Measurements from ENCODE around the gene TYW5.

Gene TYW5, protein sequence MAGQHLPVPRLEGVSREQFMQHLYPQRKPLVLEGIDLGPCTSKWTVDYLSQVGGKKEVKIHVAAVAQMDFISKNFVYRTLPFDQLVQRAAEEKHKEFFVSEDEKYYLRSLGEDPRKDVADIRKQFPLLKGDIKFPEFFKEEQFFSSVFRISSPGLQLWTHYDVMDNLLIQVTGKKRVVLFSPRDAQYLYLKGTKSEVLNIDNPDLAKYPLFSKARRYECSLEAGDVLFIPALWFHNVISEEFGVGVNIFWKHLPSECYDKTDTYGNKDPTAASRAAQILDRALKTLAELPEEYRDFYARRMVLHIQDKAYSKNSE

DNA sequence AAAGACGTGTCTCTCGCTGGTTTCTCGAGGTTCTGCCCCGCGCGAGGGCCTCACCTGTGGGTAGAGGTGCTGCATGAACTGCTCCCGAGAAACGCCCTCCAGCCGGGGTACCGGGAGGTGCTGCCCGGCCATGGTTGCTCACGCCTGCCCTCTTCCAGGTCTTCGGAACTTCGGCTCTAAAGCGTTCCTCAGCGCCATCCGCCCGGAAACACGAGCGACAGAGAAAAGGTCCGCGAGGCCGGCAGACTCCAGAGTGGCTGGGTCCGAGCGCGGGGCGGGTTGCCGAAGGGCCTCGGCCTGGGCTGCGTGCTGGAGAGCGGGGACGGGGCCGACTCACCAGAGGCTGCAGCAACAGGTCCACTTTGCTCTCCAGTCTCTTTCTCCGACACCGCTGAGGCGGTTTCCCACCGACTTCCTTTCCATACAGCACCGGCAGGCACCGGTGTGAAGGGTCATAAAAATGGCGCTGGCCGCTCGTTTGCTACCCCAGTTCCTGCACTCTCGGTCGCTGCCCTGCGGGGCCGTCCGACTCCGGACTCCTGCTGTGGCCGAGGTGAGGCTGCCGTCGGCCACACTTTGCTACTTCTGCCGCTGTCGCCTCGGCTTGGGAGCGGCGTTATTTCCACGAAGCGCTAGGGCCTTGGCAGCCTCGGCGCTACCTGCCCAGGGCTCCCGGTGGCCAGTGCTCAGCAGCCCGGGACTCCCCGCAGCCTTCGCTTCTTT is at the start of gene TYW5, which contains the start of gene MAIP1:
Gene TYW5 (minus strand): TSS at position 153 of the 723 bp plus-strand sequence. CDS start 21 bp downstream, at position 132.
Gene MAIP1 (plus strand): TSS at position 244 of the 723 bp plus-strand sequence. CDS start 217 bp downstream, at position 461.
- peak; percentile 80 for DNase-seq

DNA sequence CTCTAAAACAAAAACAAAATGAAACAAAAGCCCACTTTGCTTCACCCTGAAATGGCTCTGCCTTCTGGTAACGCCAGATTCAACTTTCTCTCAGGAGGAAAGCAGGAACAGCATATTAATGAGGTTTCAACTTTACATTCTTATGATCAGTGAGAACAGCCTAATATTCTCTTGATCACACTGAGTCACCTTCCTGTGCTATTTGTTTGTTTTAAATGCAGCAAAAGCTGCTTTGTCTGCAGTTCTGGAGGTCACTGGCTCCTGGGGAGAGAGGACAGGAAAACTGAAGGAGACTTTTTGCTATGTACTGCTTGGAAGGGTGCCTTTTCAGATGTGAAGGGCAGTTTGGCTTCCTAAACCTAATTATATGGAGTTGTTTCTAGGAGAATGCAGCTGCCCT is 48.2 kb upstream of the TYW5 start:
- no peak for DNase-seq

DNA sequence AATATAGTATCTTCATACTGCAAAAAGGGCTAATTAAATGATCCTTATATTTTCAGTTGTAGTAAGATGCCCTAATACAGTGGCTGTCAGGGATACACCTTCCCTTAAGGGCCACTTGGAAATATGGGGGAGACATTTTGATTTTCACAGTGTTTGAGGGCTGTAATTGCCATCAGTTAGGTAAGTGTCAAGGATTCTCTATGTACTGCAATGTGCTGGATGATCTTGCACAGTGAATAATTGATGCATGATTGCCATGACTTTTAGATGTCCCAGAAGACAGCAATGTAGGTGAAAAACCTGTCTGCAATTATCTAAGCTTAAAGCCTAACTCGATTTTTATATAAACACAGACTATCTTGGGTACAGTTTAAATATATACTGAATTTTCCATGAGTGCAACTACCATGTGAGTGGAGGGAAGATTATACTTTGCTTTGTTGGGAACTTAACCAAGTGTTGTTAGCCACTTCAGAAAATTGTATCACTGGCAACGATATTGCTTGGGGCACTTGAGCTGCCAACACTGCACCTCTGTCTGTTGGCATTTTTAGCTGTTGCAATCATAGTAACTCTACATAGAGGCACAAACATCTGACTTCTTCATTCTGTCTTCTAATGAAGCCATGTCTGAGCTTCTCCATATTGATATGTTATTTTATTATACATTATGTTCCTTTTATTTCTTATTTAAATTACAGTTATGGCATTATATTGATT is 45.3 kb upstream of the TYW5 start:
- DNase-seq: no peak

DNA sequence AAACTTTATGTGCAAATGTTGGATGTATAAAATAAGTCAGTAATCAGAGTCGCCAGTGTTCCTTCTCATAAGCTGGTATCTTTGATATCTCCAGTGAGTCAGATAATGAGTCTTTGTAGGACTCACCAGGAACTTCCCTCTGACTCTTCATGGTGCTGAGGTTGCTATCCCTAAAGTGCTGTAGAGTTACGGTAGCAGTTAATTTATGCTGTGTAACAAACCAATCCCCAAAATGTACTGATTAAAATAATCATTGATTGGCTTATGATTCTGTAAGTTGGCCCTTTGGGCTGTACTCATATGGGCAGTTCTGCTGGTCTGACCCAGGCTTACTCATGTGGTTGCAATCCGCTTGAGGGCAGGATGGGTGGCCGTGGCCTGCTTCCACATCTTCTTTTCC is 43.9 kb upstream of the TYW5 start:
- DNase-seq: no peak

DNA sequence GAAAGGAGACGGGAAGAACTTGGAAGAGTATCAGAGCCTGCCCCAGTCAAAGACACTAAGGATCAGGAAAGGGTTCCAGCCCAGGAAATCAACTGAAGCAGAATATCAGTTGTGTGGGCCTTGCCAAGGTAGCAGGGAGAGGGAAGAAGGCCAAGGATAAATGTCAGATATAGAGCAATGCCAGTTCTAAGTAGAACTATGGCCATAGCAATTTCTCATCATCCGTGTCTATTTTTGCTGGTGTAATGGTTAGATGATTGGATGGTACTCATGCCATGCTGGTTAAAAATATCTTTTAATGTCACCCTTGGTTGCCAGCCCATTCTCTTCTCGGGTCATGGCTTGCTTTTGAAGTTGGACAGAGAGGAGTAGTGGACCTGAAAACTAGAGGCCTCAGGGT is 42.0 kb upstream of the TYW5 start:
- DNase-seq: no peak

DNA sequence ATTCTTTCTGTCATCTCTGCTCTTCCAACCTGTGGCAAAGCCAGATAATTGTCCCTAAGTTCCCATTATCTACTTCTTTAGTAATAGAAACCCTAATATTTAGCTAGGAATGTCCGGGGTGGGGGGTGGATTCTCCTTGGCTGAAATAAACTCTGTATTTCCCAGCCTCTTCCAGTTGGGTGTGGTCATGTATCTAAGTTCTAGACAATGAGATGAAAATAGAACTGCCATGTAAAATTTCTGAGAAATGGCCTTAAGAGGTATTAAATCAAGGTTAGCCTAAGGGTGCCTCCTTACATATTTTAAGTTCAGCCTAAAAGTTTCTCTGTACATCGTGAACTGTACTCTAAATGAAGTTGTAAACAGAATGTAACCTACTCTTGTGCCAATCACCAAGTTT is 39.6 kb upstream of the TYW5 start:
- DNase-seq: no peak

DNA sequence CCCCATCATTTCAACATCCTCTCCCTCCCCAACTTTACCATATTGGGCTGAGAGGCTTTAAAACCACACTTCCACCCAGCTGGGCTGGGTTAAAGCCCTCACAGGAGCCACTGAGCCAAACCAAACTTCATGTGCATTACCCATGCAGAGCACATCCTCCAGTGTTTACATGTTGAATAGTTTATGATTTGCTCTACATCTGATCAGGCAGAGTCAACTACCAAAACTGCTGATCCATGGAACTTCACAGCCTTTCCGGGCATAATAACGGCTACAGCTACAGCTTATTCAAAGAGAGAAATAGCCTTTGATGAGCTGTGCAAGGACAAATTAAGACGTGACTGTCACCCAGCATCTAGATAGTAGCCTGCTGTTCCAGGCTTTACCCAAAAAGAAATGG is 39.1 kb upstream of the TYW5 start:
- DNase-seq: no peak

DNA sequence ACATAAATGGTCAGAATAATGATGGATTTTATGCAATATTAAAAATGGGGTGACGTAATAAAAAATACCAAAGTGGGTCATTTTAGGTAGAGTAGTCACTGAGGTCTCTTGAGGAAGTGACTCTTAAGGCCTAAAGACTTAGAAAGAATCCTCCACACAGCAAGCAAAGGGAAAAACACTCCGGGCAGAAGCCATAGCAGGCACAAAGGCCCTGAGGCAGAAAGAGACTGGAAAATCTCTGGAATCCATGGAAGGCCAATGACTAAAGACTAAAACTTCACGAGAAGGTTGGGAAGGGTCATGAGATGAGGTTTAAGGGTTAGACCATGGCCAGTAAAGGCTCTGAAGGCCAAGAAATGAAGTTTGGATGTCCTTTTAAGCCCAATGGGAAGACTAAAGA is 37.0 kb upstream of the TYW5 start:
- DNase-seq: no peak

DNA sequence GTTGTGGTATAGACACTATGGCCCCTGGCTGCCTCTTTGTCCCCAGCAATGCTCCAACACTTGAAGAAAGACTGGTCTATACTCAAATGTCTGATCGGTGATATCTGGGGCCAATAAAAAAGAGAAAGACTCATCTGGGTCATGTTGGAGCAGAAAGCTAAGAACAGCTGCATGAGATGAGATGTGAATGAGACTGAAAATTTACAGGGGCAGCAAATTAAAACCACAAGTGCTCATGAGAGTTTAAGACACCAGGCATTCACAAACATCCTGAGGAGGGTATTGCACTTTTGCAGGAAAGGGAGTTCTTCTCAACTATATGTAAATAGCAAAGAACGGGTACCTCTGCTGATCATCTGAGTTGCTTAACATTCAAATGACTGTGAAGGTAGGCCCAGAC is 36.4 kb upstream of the TYW5 start:
- DNase-seq: no peak

DNA sequence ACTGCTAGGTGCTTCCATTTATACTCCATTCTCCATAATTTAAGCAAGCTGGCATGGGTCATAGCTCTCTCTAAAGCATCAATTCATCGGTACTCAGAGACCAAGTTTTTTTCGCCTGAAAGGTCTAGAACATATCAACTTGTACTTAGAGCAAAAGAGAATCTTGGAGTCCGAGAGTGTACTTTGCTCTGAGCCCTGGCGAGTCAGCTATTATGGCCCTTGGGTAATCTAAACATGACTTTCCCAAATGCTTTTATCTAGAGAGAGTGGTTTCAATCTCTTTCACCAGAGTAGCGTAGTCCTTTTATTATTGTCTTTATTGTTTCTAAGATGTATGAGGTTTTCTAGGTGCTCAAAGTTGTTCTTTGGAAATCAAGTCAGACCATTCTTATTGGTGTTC is 34.5 kb upstream of the TYW5 start:
- no peak for DNase-seq

DNA sequence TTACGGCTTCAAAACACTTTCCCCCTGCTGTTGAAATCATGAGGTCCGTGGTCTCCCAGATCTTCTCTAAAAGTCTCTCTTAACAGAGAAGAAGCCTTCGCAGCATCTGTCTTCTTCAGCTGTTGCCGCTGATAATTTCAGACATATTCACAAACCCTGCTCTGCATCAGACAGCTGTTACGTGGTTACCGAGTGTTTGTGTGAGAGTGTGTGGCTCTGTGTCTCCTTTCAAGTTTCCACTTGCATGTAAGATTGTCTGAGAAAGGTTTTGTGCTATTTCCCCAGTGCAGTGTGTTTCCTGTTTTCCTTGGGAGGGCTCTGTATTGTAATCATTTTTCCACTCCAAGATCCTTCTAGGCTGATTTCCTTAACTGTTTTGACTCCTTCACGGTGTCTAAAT is 32.9 kb upstream of the TYW5 start:
- DNase-seq: no peak

DNA sequence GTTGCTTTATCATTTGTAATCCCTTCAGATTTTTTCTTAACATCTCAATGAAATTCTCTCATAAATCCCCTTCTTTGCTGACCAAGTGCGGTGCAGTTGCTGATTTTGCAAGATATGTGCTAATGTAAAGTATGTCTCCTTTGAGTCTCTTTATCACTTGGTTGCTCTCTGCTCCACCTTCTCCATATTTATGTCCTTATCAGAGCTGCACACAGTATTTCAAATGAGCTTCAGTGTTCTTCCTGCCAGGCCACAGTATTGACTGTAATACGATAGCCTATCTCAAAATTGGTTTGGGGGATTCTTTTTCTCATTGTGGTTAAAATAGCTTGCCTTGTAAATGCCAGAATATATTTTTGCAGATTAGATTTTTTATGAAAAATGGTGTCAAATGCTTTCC is 32.3 kb upstream of the TYW5 start:
- DNase-seq: no peak

DNA sequence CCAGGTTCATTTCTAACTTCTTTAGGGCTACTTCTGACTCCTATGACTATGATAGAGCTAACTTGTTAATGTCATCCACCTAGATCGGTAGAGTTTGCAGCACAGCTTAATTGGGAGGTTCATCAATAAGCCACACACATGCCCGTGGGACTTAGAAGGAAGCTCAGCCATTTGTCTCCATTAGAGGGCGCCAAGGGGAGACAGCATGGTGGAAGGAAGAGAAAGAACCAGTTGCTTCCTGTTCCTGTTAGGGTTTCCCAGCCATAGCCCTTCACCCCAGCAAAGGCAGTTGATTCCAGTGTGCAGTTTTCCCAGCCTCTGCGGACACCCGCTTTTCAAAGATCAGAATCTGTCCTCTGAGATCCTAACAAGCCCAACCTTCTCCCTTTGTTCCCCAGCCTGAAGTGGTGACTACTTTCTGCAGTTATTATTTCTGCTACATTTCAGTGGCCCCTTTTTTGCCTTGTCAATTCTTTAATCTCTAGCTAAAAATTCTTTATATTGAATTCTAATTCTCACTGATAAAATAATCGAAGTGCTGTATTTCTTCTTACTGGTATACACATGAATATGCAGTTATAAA is 30.4 kb upstream of the TYW5 start:
- DNase-seq: peak; percentile 51

DNA sequence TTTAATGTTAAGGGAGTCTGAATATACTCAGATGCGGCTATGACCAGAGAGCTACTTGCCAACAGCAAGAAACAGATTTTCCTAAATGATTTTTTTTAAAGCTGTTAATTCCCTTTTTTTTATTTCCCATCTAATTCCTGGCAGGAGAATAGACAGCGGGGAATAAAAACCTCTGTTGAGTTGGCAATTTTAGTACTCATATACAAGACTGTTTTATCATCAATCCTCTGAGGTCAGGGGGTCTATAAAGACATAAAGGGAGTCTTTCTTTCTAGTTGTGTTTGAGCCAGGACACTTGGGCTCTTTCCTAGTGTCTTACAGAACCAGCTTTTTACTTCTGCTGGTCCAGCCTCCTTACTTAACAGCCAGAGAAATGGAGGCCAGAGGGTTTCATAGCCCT is 29.5 kb upstream of the TYW5 start:
- no peak for DNase-seq

DNA sequence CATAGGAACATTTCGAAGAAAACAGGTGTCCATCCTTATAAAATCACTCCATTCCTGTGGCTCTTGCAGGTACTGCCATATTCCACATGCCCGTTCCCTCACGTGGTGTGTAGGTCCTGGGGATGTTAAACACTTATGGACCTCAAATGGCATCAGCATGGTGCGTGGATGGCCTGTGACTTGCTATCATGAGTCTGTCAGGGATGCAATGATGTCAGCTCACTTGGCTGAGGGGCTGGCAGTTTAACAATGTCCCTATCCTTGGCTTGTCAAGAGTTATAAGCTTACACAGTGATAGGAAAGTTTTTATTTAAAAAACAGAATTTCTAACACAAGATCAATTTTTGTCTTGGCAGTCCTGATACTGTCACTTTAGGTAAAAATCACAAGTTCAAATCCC is 28.9 kb upstream of the TYW5 start:
- DNase-seq: no peak

DNA sequence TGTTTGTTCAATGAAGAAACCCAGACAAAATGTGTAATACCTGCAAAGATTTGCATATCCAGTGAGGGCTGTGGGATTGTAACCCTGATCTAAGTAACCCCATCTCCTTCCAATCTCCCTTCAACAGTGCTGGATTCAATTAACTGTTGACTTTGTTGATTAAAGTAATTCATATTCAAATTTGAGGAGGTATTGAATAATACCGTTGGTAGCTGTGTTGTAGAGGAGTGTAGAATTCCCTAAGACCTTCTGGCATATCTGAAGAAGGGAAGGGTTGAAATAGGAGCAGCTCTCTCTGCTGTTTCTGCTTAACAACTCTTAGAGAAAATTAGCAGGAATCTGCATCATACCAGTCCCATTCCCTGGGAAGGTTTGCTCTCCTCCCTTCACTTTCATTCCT is 28.2 kb upstream of the TYW5 start:
- no peak for DNase-seq

DNA sequence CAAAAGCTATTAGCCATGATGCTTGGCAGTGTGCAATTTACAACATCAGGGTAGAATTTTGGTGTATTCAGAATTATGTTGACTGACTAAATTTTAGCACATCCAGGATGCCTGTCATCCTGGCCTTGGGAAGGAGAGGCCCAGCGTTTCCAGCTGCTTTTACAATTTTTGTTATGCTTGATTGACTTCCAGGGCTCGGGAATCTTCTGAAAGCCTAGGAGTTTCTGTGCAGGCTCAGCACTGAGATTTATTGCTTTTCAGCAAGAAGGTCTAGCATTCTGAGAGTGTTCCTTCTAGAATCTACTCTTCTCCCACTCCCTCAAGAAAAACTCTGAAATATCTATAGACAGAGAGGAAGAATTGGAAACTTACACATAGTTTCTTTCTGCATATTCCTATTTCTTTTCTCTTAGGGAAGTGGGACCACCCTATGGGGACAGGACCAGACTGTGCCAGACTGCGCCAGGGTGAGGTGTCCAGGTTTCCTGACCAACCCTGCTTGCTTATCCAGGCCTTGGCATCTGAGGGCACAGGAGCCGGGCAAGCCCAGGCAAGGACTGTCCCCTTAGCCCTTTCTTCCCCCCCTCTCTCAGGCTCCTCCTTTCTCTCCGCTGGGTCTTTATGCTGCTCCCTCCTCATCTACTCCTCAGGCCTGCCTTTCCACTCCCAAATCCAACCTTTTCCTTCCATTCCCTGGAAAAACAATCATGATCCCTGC is 27.0 kb upstream of the TYW5 start:
- DNase-seq: no peak

DNA sequence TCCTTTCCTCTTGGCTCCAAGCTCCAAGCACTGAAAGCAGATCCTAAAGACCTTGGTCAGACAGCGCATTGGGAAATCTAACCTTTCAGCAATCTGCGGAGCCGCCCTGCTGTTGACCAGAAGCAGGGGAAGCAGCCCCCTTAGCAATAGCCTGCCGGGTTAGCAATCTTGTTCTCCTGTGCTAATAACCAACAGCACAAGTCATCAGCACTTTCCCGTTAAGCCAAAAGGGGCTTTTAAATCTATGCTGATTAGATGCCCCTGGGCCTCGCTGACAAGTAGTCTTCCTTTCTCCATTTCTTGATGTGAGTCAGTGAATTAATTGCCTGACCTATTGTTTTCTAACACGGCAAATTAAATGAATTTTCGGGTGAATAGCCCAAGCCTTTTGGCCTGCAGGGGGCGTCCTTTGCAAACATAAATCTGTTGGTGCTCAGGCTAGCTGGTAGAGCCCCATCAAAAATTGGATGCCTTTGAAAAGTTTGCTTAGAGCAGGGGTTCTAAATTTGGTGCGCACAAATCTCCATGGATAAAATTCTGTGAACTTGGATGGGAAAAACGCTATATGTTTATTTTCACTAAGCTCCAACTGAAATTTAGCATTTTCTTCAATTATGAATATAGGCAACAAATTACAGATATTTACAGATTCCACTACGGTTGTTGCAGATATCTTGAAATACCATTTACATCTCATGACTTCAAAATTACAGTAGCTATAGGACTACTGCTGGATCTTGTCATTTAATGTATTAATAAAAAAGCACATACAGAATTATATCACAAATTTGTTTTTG is 24.7 kb upstream of the TYW5 start:
- DNase-seq: peak; percentile 84

DNA sequence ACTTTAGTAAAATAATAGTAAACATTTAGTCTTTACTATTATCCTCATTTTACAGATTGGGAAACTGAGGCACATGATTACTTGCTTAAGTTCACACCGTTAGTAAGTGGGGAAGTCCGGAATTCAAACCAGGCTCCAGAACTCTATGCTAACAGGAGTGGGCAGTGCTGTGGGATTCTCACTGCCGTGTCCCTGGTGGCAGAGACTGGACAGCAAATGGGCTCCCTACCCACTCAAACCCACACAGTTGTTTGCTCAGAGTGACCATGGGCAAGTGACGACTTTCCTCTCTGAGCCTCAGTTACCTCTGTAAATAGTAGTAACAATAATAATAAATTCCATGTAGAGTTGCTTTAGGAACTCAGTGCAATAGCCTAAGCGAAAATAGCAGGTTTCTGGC is 24.1 kb upstream of the TYW5 start:
- no peak for DNase-seq

DNA sequence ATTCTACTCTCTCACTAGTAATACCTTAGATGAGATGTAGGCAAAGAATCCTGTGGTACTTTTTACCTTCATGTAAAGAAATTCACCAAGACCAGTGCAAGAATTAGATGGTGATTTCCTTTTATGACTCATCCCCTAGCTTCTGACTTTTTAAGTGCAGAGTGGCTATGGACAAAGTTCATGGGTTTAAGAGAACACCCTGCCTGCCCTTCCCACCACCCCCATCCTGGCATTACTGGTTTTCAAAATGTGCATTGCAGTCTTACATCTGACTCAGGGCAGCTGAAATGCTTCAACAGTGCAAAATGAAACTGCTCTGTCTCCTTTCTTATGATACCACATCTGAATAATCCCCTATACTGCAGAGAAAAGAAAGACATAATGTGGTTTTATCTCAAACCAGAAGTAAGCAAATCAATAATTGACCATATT is 22.7 kb upstream of the TYW5 start:
- no peak for DNase-seq

DNA sequence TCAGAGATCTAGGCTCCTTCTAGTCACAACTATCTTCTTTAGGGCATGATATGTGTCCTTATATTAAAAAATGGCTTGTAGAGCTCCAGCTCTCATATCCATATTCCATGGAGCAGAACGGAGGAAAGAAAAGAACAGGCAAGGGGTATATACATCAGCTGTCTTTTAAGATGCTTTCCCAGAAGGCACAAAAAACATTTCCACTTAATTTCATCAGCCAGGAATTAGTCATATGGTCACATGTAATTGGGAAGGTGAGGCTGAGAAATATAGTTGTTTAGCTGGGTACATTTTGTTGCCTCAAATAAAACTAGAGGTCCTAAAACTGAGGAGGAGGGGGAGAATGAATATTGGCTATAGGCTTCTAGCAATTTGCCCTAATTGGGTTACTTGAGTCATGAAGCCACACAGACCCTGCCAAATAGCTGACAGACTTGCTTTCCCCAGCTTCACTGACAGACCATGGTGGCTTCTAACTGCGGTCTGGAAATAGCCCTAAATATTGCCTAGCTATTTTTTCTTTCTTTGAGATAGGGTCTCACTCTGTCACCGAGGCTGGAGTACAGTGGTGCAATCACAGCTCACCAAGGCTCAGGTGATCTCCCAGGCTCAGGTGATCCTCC is 20.1 kb upstream of the TYW5 start:
- DNase-seq: no peak

Measured in activated naive CD4-positive, alpha-beta T cell treated with anti-CD3 and anti-CD28 coated beads, Interleukin-2, amount 50 U/mL, for 16 hours (primary cell).